ENCODE results near the gene OPN1MW. TPM values are rescaled to one million over a fixed set of nuclear protein-coding genes. Genes with fewer than 3 reads are reported as not detected.
"Not testable (repeated sequence)": the region's sequence is repeated elsewhere in the genome, so short reads cannot be mapped to it uniquely, and the experiment has no call there.

The OPN1MW gene
- not detected for total RNA-seq

GRCh38 chrX:154182296-154182695 is at the start of gene OPN1MW:
Gene OPN1MW, plus strand, starts transcription at chrX:154182596. Its CDS starts 82 bp downstream, at chrX:154182678.
- not testable (repeated sequence) for DNase-seq (ENCODE audit: low spot score)

GRCh38 chrX:154135458-154136229 is 46.8 kb upstream of the OPN1MW start:
- Mint-ChIP-seq H3K4me3 (peak overlapping the region; percentile 80), H3K27me3 (no peaks in the 10 kb centered on the region), H3K4me1 (ENCODE audit: low read depth in 2 of 2) (peaks cover 10 to 16% of the 10 kb centered on the region in 2 donors), H3K9me3 (no peaks in the 10 kb centered on the region), H3K27ac (peak overlapping the region; percentile 79 to 88), H3K36me3 (no peaks in the 10 kb centered on the region)
- ATAC-seq = peak in 1 of 2 donors; percentile 56
- no peak for DNase-seq (ENCODE audit: low spot score)

More at GRCh38 chrX:154182296-154182695, at the start of gene OPN1MW:
- peak in 1 of 2 donors; percentile 28 for ATAC-seq
- H3K9me3 Mint-ChIP-seq; H3K4me1 Mint-ChIP-seq (ENCODE audit: low read depth in 2 of 2); H3K27ac Mint-ChIP-seq; H3K4me3 Mint-ChIP-seq; H3K27me3 Mint-ChIP-seq; H3K36me3 Mint-ChIP-seq: not testable (repeated sequence)

- H3K4me1 Mint-ChIP-seq (ENCODE audit: low read depth in 2 of 2) = peaks cover 10 to 16% of the 10 kb centered on the region in 2 donors
- H3K27me3 Mint-ChIP-seq = no peaks in the 10 kb centered on the region
- H3K9me3 Mint-ChIP-seq = no peaks in the 10 kb centered on the region
- ATAC-seq = peak; percentile 75 to 89
- DNase-seq (ENCODE audit: low spot score) = peak; percentile 74
- H3K4me3 Mint-ChIP-seq = peak overlapping the region; percentile 50
- peak overlapping the region; percentile 79 to 88 for H3K27ac Mint-ChIP-seq
- H3K36me3 Mint-ChIP-seq = no peaks in the 10 kb centered on the region
Observed at GRCh38 chrX:154136627-154137161, 45.7 kb upstream of the OPN1MW start.

DNA sequence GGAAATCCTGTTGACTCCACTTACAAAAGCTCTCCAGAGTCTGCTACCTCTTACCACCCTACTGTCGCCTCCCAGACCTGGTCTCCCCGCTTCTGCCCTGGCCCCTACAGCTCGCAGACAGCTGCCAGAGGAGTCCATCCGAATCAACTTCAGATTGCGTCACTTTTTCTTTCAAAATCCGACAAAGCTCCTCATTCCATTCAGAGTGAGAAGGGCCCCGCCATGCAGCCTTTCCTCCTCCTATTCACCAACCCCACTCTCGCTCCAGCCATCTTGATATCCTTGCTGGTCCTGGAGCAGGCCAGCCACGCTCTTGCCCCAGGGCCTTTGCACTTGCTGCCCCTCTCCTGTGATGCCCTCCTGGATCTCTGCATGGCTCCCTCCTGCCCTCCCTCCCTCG is 43.5 kb upstream of the OPN1MW start:
- H3K27ac Mint-ChIP-seq = no peak overlapping the region
- H3K36me3 Mint-ChIP-seq = no peaks in the 10 kb centered on the region
- no peaks in the 10 kb centered on the region for H3K9me3 Mint-ChIP-seq
- no peaks in the 10 kb centered on the region for H3K27me3 Mint-ChIP-seq
- DNase-seq (ENCODE audit: low spot score) = no peak
- H3K4me1 Mint-ChIP-seq (ENCODE audit: low read depth in 2 of 2) = peaks cover 10 to 16% of the 10 kb centered on the region in 2 donors
- ATAC-seq = no peak
- H3K4me3 Mint-ChIP-seq = no peak overlapping the region

DNA sequence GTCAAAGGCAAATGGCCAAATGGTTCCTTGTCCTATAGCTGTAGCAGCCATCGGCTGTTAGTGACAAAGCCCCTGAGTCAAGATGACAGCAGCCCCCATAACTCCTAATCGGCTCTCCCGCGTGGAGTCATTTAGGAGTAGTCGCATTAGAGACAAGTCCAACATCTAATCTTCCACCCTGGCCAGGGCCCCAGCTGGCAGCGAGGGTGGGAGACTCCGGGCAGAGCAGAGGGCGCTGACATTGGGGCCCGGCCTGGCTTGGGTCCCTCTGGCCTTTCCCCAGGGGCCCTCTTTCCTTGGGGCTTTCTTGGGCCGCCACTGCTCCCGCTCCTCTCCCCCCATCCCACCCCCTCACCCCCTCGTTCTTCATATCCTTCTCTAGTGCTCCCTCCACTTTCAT is 42.2 kb upstream of the OPN1MW start:
- DNase-seq (ENCODE audit: low spot score) (no peak), ATAC-seq (no peak)
- H3K9me3 Mint-ChIP-seq = no peaks in the 10 kb centered on the region
- peaks cover 10 to 16% of the 10 kb centered on the region in 2 donors for H3K4me1 Mint-ChIP-seq (ENCODE audit: low read depth in 2 of 2)
- H3K36me3 Mint-ChIP-seq = no peaks in the 10 kb centered on the region
- no peak overlapping the region for H3K4me3 Mint-ChIP-seq
- no peak overlapping the region for H3K27ac Mint-ChIP-seq
- H3K27me3 Mint-ChIP-seq = no peaks in the 10 kb centered on the region

DNA sequence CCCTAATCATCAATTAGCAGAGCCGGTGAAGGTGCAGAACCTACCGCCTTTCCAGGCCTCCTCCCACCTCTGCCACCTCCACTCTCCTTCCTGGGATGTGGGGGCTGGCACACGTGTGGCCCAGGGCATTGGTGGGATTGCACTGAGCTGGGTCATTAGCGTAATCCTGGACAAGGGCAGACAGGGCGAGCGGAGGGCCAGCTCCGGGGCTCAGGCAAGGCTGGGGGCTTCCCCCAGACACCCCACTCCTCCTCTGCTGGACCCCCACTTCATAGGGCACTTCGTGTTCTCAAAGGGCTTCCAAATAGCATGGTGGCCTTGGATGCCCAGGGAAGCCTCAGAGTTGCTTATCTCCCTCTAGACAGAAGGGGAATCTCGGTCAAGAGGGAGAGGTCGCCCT is 41.7 kb upstream of the OPN1MW start:
- H3K36me3 Mint-ChIP-seq = no peaks in the 10 kb centered on the region
- no peak for DNase-seq (ENCODE audit: low spot score)
- no peaks in the 10 kb centered on the region for H3K27me3 Mint-ChIP-seq
- peaks cover 7 to 14% of the 10 kb centered on the region in 2 donors for H3K4me1 Mint-ChIP-seq (ENCODE audit: low read depth in 2 of 2)
- no peak overlapping the region for H3K4me3 Mint-ChIP-seq
- ATAC-seq = no peak
- no peaks in the 10 kb centered on the region for H3K9me3 Mint-ChIP-seq
- no peak overlapping the region for H3K27ac Mint-ChIP-seq

DNA sequence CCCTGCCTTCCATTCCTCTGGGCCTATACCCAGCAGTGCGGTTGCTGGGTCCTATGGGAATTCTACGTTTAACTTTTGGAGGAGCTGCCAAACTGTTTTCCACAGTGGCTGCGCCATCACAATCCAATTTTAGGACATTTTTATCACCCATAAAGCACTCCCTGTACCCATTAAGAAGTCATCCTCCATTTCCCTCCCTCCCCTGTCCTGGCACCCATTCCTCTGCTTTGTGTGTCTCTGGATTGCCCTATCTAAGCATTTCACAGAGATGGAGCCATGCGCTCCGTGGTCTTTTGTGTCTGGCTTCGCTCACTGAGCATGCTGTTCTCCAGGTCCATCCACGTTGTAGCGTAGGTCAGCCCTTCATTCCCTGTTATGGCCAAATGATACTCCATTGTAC is 40.0 kb upstream of the OPN1MW start:
- DNase-seq (ENCODE audit: low spot score) = no peak
- H3K4me1 Mint-ChIP-seq (ENCODE audit: low read depth in 2 of 2) = peaks cover 0 to 9% of the 10 kb centered on the region in 2 donors
- no peaks in the 10 kb centered on the region for H3K27me3 Mint-ChIP-seq
- no peak overlapping the region for H3K27ac Mint-ChIP-seq
- no peaks in the 10 kb centered on the region for H3K9me3 Mint-ChIP-seq
- no peak overlapping the region for H3K4me3 Mint-ChIP-seq
- no peak for ATAC-seq
- H3K36me3 Mint-ChIP-seq = no peaks in the 10 kb centered on the region

GRCh38 chrX:154142950-154143745 is 39.2 kb upstream of the OPN1MW start:
- Mint-ChIP-seq H3K27ac (no peak overlapping the region), H3K9me3 (no peaks in the 10 kb centered on the region), H3K27me3 (no peaks in the 10 kb centered on the region), H3K36me3 (no peaks in the 10 kb centered on the region), H3K4me1 (ENCODE audit: low read depth in 2 of 2) (peaks cover 0 to 9% of the 10 kb centered on the region in 2 donors), H3K4me3 (no peak overlapping the region)
- ATAC-seq (no peak), DNase-seq (ENCODE audit: low spot score) (no peak)

DNA sequence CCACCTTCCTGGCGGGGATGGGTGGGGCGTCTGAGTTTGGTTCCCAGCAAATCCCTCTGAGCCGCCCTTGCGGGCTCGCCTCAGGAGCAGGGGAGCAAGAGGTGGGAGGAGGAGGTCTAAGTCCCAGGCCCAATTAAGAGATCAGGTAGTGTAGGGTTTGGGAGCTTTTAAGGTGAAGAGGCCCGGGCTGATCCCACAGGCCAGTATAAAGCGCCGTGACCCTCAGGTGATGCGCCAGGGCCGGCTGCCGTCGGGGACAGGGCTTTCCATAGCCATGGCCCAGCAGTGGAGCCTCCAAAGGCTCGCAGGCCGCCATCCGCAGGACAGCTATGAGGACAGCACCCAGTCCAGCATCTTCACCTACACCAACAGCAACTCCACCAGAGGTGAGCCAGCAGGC is 38.4 kb upstream of the OPN1MW start, which contains the start of gene OPN1LW:
Gene OPN1LW, plus strand, starts transcription at position 234 of the 400 bp plus-strand sequence. Its CDS starts 41 bp downstream, at position 275.
- not testable (repeated sequence) for H3K36me3 Mint-ChIP-seq; H3K27ac Mint-ChIP-seq; H3K9me3 Mint-ChIP-seq; H3K4me3 Mint-ChIP-seq; DNase-seq (ENCODE audit: low spot score); ATAC-seq; H3K4me1 Mint-ChIP-seq (ENCODE audit: low read depth in 2 of 2); H3K27me3 Mint-ChIP-seq

- not testable (repeated sequence) for H3K4me3 Mint-ChIP-seq; H3K4me1 Mint-ChIP-seq (ENCODE audit: low read depth in 2 of 2); H3K9me3 Mint-ChIP-seq; DNase-seq (ENCODE audit: low spot score); H3K36me3 Mint-ChIP-seq; ATAC-seq; H3K27me3 Mint-ChIP-seq; H3K27ac Mint-ChIP-seq
Observed at GRCh38 chrX:154151030-154151429, 31.4 kb upstream of the OPN1MW start.

- H3K4me3 Mint-ChIP-seq; H3K4me1 Mint-ChIP-seq (ENCODE audit: low read depth in 2 of 2); H3K9me3 Mint-ChIP-seq; H3K27me3 Mint-ChIP-seq; H3K36me3 Mint-ChIP-seq; DNase-seq (ENCODE audit: low spot score): not testable (repeated sequence)
- H3K27ac Mint-ChIP-seq = peak overlapping the region in 1 of 2 donors; percentile 54
- ATAC-seq = peak in 1 of 2 donors; percentile 30
Observed at GRCh38 chrX:154156221-154156620, 26.2 kb upstream of the OPN1MW start.

DNA sequence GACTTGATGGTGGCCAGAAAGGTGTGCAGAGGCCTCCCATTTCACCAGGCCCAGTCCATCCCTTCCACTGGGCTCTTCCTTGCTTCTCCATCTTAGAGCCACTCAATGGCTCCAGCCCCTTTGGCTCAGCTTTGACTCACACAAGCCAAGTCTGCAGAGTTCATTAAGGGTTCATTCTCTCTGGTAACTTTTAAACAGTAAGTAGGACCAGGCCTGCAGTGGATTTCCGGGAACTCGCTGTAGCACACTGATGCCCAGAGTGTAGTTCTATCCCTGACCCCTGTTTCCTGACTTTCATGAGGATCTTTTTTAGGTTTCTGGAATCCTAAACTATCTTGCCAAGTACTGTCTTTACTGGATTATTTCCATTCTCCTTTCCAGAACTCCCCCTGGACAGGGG is 25.2 kb upstream of the OPN1MW start:
- H3K4me3 Mint-ChIP-seq; DNase-seq (ENCODE audit: low spot score); H3K27ac Mint-ChIP-seq; H3K9me3 Mint-ChIP-seq; H3K36me3 Mint-ChIP-seq; H3K4me1 Mint-ChIP-seq (ENCODE audit: low read depth in 2 of 2); H3K27me3 Mint-ChIP-seq; ATAC-seq: not testable (repeated sequence)

GRCh38 chrX:154159345-154159744 is 23.1 kb upstream of the OPN1MW start:
- H3K36me3 Mint-ChIP-seq; H3K27me3 Mint-ChIP-seq; H3K4me3 Mint-ChIP-seq; H3K9me3 Mint-ChIP-seq; H3K4me1 Mint-ChIP-seq (ENCODE audit: low read depth in 2 of 2); H3K27ac Mint-ChIP-seq; ATAC-seq; DNase-seq (ENCODE audit: low spot score): not testable (repeated sequence)

- H3K36me3 Mint-ChIP-seq; H3K9me3 Mint-ChIP-seq; H3K27me3 Mint-ChIP-seq; H3K4me3 Mint-ChIP-seq; H3K27ac Mint-ChIP-seq; DNase-seq (ENCODE audit: low spot score); H3K4me1 Mint-ChIP-seq (ENCODE audit: low read depth in 2 of 2); ATAC-seq: not testable (repeated sequence)
Observed at GRCh38 chrX:154164902-154165301, 17.5 kb upstream of the OPN1MW start.

Data from natural killer cell treated with Interleukin-12 subunit alpha and Interleukin-12 subunit beta and Interleukin-15 and Interleukin-18, amount 100 ng/mL, for 72 hours (primary cell).